Lower leg skin (tissue), 3 donors: ENCODE data around the gene FGFBP3.
"Not testable (repeated sequence)": the region's sequence is repeated elsewhere in the genome, so short reads cannot be mapped to it uniquely, and the experiment has no call there.

Experiments
- CTCF ChIP-seq, 3 donors: fragments of 450-650 bp; IDR thresholded peaks; one replicate each; pipeline ENCODE4 v1.5.1; 2016; ENCODE audit warnings: antibody characterized with exemption in 3 of 3, mild to moderate bottlenecking in 3 of 3, moderate library complexity in 2 of 3
- POLR2A ChIP-seq, 2 donors: fragments of 450-650 bp; IDR thresholded peaks; one replicate each; pipeline ENCODE4 v1.6.1; 2016 to 2017; ENCODE audit warnings: antibody characterized with exemption in 2 of 2, mild to moderate bottlenecking in 1 of 2, moderate library complexity in 1 of 2

GRCh38 chr10:91894261-91894685 is 15.0 kb downstream of the FGFBP3 start:
- not testable (repeated sequence) for TF ChIP-seq CTCF, POLR2A (IDR thresholded peaks at IDR 0.05)
